Activated CD4-positive, alpha-beta T cell treated with anti-CD3 and anti-CD28 coated beads, Interleukin-2, amount 10 ng/mL, durations not matched to agents 7 days and 5 days (primary cell): ENCODE measurements around the gene FOXE1. TPM values are rescaled to one million over a fixed set of nuclear protein-coding genes. Genes with fewer than 3 reads are reported as not detected.

Source experiments
- CTCF ChIA-PET: fragments of 350-600 bp; sonication (Branson Sonifier 250); formaldehyde crosslinking; loops from one replicate; lab custom pipeline; 2021; ENCODE audit warnings: antibody characterized with exemption; lab: Charles Lee
- POLR2A ChIA-PET: fragments of 350-600 bp; sonication (Branson Sonifier 250); formaldehyde crosslinking; loops from one replicate; lab custom pipeline; 2021; ENCODE audit warnings: antibody characterized with exemption; lab: Charles Lee
- DNase-seq: peaks from one replicate; pipeline ENCODE4 v3.0.0-alpha.2; 2020
- H3K27ac Mint-ChIP-seq: one replicate; pipeline ENCODE4 v1.8.0; 2021; ENCODE audit warnings: mild to moderate bottlenecking, moderate library complexity, mixed read lengths
- H3K27me3 Mint-ChIP-seq: one replicate; pipeline ENCODE4 v1.8.0; 2021; ENCODE audit warnings: mixed read lengths
- H3K36me3 Mint-ChIP-seq: one replicate; pipeline ENCODE4 v1.8.0; 2021; ENCODE audit warnings: low read depth, mixed read lengths
- H3K4me1 Mint-ChIP-seq: one replicate; pipeline ENCODE4 v1.8.0; 2021; ENCODE audit warnings: mixed read lengths
- H3K4me3 Mint-ChIP-seq: one replicate; pipeline ENCODE4 v1.8.0; 2021; ENCODE audit warnings: mild to moderate bottlenecking, moderate library complexity, mixed read lengths
- H3K9me3 Mint-ChIP-seq: one replicate; pipeline ENCODE4 v1.8.0; 2021; ENCODE audit warnings: mixed read lengths
- total RNA-seq, 2 experiments: library from RNA; stranded (reverse); gene quantifications; one replicate each; pipeline ENCODE4 v1.2.3, GENCODE V29; 2021

The FOXE1 gene
- total RNA-seq, 2 experiments from 2014 or later, result 0.05 TPM; not detected in 1

DNA sequence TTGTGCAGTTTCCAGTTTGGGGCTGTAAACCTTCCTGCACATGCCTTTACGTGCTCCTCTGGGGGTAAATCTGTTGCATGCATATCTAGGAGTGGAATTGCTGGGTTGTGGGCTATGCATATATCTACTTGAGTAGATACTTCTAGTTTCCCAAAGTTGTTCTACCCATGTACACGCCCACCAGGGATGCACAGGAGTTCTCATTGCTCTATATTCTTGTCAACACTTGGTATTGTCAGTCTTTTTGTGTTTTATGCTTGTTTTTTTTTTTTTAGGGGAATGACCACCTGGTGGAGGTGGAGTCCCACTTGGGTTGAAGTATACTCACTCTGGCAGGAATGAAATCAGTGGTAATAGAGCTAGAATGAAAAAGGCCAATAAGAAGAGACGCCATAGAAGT lies 23.0 kb downstream of the FOXE1 start:
- Mint-ChIP-seq H3K4me3 (no peak overlapping the region), H3K36me3 (no peaks in the 10 kb centered on the region), H3K4me1 (no peaks in the 10 kb centered on the region), H3K9me3 (no peaks in the 10 kb centered on the region), H3K27me3 (peaks cover 11% of the 10 kb centered on the region), H3K27ac (no peak overlapping the region)
- ChIA-PET CTCF (no interaction called here), POLR2A (no interaction called here)
- no peak for DNase-seq

DNA sequence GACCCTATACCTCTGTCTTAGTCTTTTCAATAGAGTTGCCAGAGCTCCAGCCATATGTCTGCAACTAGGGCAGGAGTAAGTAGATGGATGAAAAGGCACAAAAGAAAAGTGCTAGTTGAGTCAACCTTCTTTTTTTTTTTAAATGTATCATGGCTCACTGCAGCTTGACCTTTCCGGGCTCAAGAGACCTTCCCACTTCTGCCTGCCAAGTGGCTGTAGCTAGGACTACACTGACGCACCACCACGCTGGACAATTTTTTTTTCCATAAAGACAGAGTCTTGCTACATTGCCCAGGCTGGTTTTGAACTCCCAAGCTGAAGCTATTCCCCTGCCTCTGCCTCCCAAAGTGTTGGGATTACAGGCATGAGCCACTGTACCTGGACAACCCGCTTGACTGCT lies 27.3 kb downstream of the FOXE1 start:
- no peak overlapping the region for H3K27ac Mint-ChIP-seq
- ChIA-PET POLR2A (interaction anchor here (0.7 kb wide), 1 partner anchor 119 kb away, joined by 9 read pairs; no protein-coding TSS in a partner anchor), CTCF (interaction anchor here (1.2 to 1.3 kb wide), 2 partner anchors 10 to 26 kb away, joined by 3 to 5 read pairs; no protein-coding TSS in a partner anchor)
- H3K4me3 Mint-ChIP-seq, result no peak overlapping the region
- peaks cover 10% of the 10 kb centered on the region for H3K27me3 Mint-ChIP-seq
- H3K36me3 Mint-ChIP-seq, result no peaks in the 10 kb centered on the region
- no peaks in the 10 kb centered on the region for H3K4me1 Mint-ChIP-seq
- H3K9me3 Mint-ChIP-seq, result no peaks in the 10 kb centered on the region
- no peak for DNase-seq

DNA sequence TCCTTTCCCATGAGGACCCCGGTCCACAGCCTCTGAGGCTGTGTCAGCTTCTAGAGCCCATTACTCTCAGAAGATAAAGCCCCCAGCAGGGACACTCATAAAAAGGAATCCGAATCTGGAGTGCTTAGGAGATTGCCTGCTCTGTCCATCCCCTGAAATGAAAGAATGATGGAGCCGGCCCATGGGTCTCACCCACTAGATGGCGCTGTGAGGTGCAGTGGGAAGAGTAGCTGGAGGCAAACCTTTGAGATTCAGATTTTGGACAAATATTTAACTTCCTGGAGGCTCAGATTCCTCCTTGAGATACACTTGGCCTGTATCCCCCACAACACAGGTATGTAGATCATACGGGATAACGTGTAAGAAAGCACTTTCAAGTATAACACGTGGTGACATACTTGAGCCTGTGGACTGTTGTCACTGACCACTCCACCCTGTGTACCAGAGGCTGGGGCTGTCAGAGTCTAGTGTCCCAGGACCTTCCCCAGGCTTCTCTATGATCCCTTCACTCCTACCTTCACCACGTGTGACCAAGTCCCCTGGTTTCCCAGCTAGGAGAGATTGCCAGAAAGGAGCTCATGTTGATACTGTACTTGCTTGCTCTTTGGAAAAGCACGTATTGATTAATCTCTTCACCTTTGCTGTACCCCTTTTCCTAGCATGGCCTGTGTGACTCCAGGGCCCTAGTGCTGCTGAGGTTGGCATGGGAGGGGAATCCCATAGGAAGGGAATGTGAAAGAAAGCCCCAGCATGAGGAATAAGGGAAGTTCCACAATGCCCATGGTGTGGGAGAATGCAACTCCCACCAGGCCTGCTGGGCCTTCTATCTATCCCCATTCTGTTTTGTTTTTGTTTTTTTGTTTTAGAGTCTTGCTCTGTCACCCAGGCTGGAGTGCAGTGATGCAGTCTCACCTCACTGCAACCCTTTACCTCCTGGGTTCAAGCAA lies 37.2 kb downstream of the FOXE1 start:
- Mint-ChIP-seq H3K4me1 (peaks cover 9% of the 10 kb centered on the region), H3K4me3 (no peak overlapping the region), H3K27me3 (peaks cover 3% of the 10 kb centered on the region), H3K36me3 (peaks cover 15% of the 10 kb centered on the region), H3K9me3 (peaks cover 12% of the 10 kb centered on the region), H3K27ac (peak overlapping the region; percentile 79)
- ChIA-PET CTCF (interaction anchor here (0.5 to 4.3 kb wide), 13 partner anchors 11 to 387 kb away, joined by 3 to 42 read pairs (median 3); partner anchors contain the start of gene TRMO), POLR2A (interaction anchor here (0.5 to 0.6 kb wide), 2 partner anchors 88 to 186 kb away, joined by 3 to 8 read pairs; no protein-coding TSS in a partner anchor)
- DNase-seq, result peak; percentile 75

DNA sequence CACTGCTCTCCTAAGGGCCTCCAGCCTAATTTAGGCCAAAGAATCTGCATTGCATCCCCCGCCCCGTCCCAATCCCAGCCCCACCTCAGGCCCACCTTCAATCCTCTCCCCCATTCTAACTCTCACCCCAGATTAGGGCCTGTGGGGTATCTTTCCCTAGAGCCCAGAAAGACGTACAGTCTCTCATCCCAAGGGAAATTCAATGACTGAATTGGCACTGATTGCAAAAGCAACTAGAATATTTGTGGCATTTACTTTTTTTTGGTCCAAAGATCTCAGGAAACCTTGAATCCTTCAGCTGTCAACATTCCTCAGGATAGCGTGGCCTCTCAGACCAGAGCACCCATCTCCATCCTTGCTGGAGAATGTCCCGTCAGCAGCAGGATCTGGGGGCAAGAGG lies 38.7 kb downstream of the FOXE1 start:
- CTCF ChIA-PET, result interaction anchor here (1.0 to 4.3 kb wide), 4 partner anchors 9 to 51 kb away, joined by 3 to 42 read pairs (median 5); no protein-coding TSS in a partner anchor
- Mint-ChIP-seq H3K4me1 (peaks cover 9% of the 10 kb centered on the region), H3K27ac (no peak overlapping the region), H3K27me3 (peaks cover 3% of the 10 kb centered on the region), H3K4me3 (no peak overlapping the region), H3K9me3 (peaks cover 12% of the 10 kb centered on the region), H3K36me3 (peaks cover 23% of the 10 kb centered on the region)
- DNase-seq, result no peak
- POLR2A ChIA-PET, result no interaction called here

DNA sequence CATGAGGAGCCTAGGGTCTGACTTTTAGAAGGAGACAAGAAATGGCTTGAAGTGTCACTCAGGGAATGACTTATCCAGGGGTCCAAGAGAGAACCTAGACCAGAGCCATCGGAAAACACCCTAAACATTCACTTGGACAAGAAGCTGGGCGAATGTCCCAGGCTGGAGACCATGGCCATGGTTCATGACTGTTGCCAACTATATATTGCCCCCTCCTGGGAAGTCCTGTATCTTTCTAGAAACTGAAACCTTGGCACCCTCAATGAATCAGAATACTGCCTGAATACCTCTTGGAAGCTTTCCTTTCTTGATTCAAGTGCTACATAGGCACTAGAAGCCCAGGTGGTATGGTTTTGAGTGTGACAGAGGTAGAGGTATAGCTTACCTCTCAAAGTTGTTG lies 39.4 kb downstream of the FOXE1 start:
- peaks cover 3% of the 10 kb centered on the region for H3K27me3 Mint-ChIP-seq
- CTCF ChIA-PET, result interaction anchor here (0.9 to 1.7 kb wide), 4 partner anchors 9 to 29 kb away, joined by 3 to 14 read pairs (median 4); no protein-coding TSS in a partner anchor
- POLR2A ChIA-PET, result no interaction called here
- DNase-seq, result no peak
- no peak overlapping the region for H3K27ac Mint-ChIP-seq
- H3K9me3 Mint-ChIP-seq, result peaks cover 12% of the 10 kb centered on the region
- H3K4me3 Mint-ChIP-seq, result no peak overlapping the region
- peaks cover 9% of the 10 kb centered on the region for H3K4me1 Mint-ChIP-seq
- peaks cover 25% of the 10 kb centered on the region for H3K36me3 Mint-ChIP-seq

DNA sequence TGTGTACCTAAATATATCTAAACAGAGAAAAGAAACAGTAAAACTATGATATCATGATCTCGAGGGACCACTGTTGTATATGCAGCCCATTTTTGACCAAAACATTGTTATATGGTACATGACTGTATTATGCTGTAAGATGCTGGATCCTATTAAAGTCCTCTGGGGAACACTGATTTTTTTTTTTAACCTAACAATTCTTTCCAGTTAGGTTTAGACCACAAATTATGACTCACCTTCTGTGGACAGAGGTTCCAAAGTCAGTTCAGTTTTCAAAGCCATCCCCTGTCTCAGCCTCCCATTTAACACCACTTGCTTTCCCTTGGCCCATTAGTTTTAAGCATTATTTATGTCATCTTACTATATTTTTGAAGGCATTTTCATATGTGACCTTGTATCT lies 42.2 kb downstream of the FOXE1 start:
- DNase-seq, result no peak
- Mint-ChIP-seq H3K4me3 (no peak overlapping the region), H3K27me3 (no peaks in the 10 kb centered on the region), H3K4me1 (peaks cover 4% of the 10 kb centered on the region), H3K27ac (no peak overlapping the region), H3K36me3 (peaks cover 27% of the 10 kb centered on the region), H3K9me3 (peaks cover 12% of the 10 kb centered on the region)
- CTCF ChIA-PET, result interaction anchor here (1.2 kb wide), 1 partner anchor 71 kb away, joined by 3 read pairs; no protein-coding TSS in a partner anchor
- POLR2A ChIA-PET, result no interaction called here

DNA sequence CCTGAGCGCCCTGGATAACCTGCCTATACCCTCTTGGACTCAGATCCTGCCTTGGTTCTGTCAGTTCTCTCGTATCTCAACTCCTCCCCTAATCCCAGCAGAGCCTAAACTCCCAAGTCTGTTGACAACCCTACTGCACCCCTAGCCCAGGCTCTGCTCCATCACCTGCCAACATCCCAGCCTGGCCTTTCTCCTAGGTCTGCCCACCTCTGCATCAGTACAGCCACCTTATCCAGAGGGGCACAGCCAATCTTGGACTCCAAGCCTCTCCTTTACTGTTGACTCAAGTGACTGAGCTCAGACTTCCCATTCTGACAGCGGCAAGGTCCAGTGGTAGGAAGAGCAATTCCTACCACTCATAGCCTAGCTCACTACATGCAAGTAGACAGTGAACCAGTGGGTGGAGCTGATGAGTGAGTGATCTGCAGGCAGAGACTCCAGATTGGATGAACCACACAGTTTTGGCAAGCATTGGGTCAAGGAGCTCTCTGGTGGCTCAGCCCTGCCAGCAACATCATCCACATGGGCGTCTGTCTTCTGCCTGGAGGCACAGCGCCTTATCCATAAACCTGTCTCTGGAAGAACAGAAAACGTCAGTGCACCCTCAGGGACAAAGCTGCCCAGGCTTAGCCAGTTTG lies 42.8 kb downstream of the FOXE1 start:
- H3K36me3 Mint-ChIP-seq, result peaks cover 30% of the 10 kb centered on the region

DNA sequence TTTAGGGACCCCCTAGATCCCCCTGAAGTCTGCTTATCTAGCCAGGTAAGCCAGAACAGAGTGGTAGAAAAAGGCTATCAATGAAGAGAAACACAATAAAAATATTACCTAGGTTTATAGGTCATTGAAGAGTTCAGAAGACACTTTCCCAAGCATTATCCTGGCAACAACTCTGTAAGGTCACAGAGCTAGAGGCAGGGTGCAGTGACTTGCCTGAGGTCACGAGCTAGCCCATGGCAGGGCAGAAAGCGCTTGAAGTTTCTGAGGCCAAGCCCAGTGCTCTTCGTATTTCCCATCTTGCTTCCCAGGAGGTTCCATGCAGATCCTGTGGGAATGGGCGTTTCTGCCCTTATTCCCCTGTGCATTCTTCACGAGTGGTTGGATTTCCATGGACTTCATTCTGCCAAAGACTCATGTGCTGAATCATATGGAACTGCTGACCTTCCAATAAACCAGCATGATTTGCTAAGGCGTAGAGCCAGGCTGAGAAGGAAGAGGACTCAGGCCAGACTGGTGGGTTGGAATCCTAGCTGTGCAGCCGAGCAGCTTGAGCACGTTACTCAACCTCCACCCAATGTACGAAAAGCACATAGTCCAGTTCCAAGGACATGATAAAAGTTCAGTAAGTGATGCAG lies 47.2 kb downstream of the FOXE1 start:
- ChIA-PET CTCF (interaction anchor here (0.9 to 5.4 kb wide), 6 partner anchors 7 to 165 kb away, joined by 3 to 42 read pairs (median 12); partner anchors contain the start of gene TRMO), POLR2A (no interaction called here)
- Mint-ChIP-seq H3K36me3 (peaks cover 46% of the 10 kb centered on the region), H3K27me3 (no peaks in the 10 kb centered on the region), H3K4me3 (no peak overlapping the region), H3K4me1 (peaks cover 45% of the 10 kb centered on the region), H3K27ac (no peak overlapping the region), H3K9me3 (no peaks in the 10 kb centered on the region)
- no peak for DNase-seq

More for the DNA sequence above, 42.8 kb downstream of the FOXE1 start:
- ChIA-PET POLR2A (no interaction called here), CTCF (interaction anchor here (0.6 to 1.2 kb wide), 5 partner anchors 10 to 1080 kb away, joined by 3 to 4 read pairs (median 3); no protein-coding TSS in a partner anchor)
- H3K9me3 Mint-ChIP-seq, result peaks cover 12% of the 10 kb centered on the region
- peak; percentile 26 for DNase-seq
- peaks cover 6% of the 10 kb centered on the region for H3K4me1 Mint-ChIP-seq
- no peaks in the 10 kb centered on the region for H3K27me3 Mint-ChIP-seq
- no peak overlapping the region for H3K4me3 Mint-ChIP-seq
- H3K27ac Mint-ChIP-seq, result no peak overlapping the region

DNA sequence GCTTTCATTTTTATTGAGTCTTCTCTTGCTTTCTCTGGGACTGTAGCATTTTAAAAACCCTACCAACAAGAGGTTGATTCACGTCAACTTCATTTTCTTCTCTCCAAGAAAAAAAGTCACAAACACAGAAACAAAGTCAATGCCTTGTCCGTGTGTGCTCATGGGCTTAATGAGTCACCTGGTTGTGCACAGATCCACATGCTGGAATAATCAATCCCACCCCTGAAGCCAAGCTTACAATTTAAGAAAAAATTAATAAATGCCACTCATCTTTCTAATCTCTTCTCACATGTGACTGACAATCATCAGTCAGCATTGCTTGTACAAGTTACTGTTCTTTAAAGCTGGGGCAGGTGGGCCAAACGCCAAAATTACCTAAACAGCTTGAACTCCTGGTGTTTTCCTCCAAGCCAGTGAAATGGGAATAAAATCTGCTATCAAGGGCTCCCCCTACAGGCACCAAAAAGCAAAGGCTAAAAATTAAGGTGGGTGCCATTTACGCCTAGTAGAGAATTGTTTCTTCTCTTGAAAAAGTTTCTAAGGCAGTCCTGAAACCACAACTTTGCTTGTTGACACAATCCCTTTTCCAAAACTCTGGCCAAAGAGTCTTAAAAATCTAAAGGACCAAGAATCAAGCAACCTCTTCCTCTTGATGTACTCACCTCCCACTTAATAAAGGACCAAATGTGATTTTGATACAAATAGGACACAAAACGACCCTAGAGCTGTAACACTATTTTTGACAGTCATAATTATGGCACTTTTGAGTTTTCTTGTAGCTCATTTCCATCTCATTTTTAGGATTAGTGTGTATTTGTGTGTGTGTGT lies 47.9 kb downstream of the FOXE1 start:
- CTCF ChIA-PET, result interaction anchor here (0.9 to 5.4 kb wide), 8 partner anchors 8 to 166 kb away, joined by 3 to 42 read pairs (median 10); partner anchors contain the start of gene TRMO
- DNase-seq, result peak; percentile 37

DNA sequence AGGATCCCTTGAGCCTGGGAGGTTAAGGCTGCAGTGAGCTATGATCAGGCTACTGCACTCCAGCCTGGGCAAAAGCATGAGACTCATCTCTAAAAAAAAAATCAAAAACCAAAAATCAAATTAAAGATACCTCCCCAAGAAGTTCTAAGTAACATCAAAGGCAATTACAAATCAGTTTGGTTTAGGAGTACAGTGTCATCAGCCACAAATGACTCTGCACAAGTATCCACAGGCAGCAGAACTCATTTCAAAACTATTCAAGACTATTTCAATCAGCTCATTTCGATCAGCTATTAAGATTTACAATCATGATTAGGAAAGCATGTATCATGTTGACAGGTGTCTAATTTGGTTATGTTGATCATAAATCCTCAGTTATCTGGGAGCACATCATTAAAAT lies 50.2 kb downstream of the FOXE1 start:
- no peaks in the 10 kb centered on the region for H3K9me3 Mint-ChIP-seq
- peak overlapping the region; percentile 17 for H3K4me3 Mint-ChIP-seq
- H3K27me3 Mint-ChIP-seq, result no peaks in the 10 kb centered on the region
- ChIA-PET CTCF (interaction anchor here (0.7 to 5.4 kb wide), 6 partner anchors 13 to 267 kb away, joined by 3 to 42 read pairs (median 7); partner anchors contain the start of gene TRMO), POLR2A (no interaction called here)
- H3K4me1 Mint-ChIP-seq, result peaks cover 71% of the 10 kb centered on the region
- no peak for DNase-seq
- peak overlapping the region; percentile 65 for H3K27ac Mint-ChIP-seq
- H3K36me3 Mint-ChIP-seq, result peaks cover 56% of the 10 kb centered on the region

More for the DNA sequence above, 47.9 kb downstream of the FOXE1 start:
- peak overlapping the region; percentile 72 for H3K27ac Mint-ChIP-seq
- peaks cover 51% of the 10 kb centered on the region for H3K4me1 Mint-ChIP-seq
- H3K27me3 Mint-ChIP-seq, result no peaks in the 10 kb centered on the region
- no peaks in the 10 kb centered on the region for H3K9me3 Mint-ChIP-seq
- peaks cover 43% of the 10 kb centered on the region for H3K36me3 Mint-ChIP-seq
- POLR2A ChIA-PET, result no interaction called here
- H3K4me3 Mint-ChIP-seq, result no peak overlapping the region

DNA sequence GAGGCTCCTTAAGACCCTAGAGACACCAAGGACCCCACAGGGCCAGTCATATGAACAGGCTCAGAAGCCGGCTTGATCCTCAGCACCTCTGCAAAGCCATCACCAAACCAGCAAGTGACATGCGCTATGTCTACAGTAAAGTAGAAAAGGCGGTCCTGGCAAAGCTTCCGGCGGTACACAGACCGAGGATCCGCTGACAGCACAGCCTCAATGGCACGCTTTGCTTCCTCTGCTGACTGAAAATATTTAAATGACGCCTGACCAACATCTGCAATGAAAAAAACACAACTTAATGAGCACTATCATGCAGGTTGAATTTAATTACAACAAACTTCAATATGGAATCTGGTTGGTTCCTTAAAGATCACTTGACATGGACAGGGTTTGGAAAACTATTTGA lies 51.7 kb downstream of the FOXE1 start:
- Mint-ChIP-seq H3K9me3 (no peaks in the 10 kb centered on the region), H3K36me3 (peaks cover 64% of the 10 kb centered on the region), H3K27me3 (no peaks in the 10 kb centered on the region), H3K27ac (peak overlapping the region; percentile 97), H3K4me3 (peak overlapping the region; percentile 81), H3K4me1 (peaks cover 84% of the 10 kb centered on the region)
- peak; percentile 82 for DNase-seq
- POLR2A ChIA-PET, result interaction anchor here (1.0 kb wide), 1 partner anchor 17 kb away, joined by 3 read pairs; the partner anchor contains the start of gene TRMO
- CTCF ChIA-PET, result interaction anchor here (0.6 to 3.8 kb wide), 6 partner anchors 12 to 435 kb away, joined by 3 to 28 read pairs (median 3); partner anchors contain the start of gene TRMO
